ENCODE measurements around the gene PLEKHA1. TPM values are rescaled to one million over a fixed set of nuclear protein-coding genes. Genes with fewer than 3 reads are reported as not detected.

The PLEKHA1 gene
- total RNA-seq, 1 donor from 2014 or later = 28.7 TPM

DNA sequence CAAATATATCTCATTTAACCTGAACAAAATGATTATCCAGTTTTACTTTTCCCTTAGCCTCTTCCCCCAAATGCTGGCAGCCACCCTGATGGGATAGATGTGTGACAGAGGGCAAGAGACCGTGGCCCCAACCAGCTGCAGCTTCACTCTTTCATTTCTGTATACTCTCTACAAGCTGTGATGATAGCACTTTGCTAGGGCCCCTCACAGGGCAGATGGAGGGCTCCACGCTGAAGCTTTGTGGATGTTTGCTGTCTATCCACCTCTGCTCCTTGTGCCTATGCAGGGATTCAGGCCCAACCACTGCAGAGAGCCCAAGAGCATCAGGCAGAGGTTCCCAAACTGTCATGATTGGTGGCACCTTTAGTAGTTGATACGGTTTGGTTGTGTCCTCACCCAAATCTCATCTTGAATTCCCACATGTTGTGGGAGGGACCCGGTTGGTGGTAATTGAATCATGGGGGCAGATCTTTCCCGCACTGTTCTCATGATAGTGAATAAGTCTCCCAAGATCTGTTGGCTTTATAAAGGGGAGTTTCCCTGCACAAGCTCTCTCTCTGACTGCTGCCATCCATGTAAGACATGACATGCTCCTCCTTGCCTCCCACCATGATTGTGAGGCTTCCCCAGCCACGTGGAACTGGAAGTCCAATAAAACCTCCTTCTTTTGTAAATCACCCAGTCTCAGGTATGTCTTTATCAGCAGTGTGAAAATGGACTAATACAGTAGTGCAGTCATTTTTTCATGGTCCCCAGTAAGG lies 107.0 kb downstream of the PLEKHA1 start:
- H3K4me1 ChIP-seq = peaks cover 38% of the 10 kb centered on the region
- TF ChIP-seq POLR2AphosphoS5 (IDR thresholded peaks at IDR 0.05; ENCODE audit: insufficient read depth in 1 of 2, low read depth in 1 of 2) = no peak
- no peak for TF ChIP-seq POLR2A (IDR thresholded peaks at IDR 0.05)
- TF ChIP-seq, protein P1, sequence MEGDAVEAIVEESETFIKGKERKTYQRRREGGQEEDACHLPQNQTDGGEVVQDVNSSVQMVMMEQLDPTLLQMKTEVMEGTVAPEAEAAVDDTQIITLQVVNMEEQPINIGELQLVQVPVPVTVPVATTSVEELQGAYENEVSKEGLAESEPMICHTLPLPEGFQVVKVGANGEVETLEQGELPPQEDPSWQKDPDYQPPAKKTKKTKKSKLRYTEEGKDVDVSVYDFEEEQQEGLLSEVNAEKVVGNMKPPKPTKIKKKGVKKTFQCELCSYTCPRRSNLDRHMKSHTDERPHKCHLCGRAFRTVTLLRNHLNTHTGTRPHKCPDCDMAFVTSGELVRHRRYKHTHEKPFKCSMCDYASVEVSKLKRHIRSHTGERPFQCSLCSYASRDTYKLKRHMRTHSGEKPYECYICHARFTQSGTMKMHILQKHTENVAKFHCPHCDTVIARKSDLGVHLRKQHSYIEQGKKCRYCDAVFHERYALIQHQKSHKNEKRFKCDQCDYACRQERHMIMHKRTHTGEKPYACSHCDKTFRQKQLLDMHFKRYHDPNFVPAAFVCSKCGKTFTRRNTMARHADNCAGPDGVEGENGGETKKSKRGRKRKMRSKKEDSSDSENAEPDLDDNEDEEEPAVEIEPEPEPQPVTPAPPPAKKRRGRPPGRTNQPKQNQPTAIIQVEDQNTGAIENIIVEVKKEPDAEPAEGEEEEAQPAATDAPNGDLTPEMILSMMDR (IDR thresholded peaks at IDR 0.05) = no peak
- no peak for DNase-seq (ENCODE audit: extremely low spot score in 2 of 2)

More for the DNA sequence above, 107.0 kb downstream of the PLEKHA1 start:
- no peak overlapping the region for H3K4me3 ChIP-seq
- H3K27me3 ChIP-seq = no peaks in the 10 kb centered on the region
- intact Hi-C loops (cut with DNase I) = no loop called here
- H3K27ac ChIP-seq = no peak overlapping the region
- no peaks in the 10 kb centered on the region for H3K36me3 ChIP-seq
- H3K9me3 ChIP-seq = no peaks in the 10 kb centered on the region

Small RNA genes within 50 kb of the gene (microRNA-seq; reads per million reads assigned to microRNA genes)
- not detected for gene MIR3941 (ENCODE audit: borderline number of aligned reads, borderline replicate concordance)

Small RNA genes within 50 kb of the gene (small RNA-seq; reads per million reads assigned to genes)
- gene MIR3941 (not detected), gene RNU6-728P (not detected)

Other genes with a start within 250 kb of the PLEKHA1 start
- gene BTBD16, start 103.4 kb upstream of the PLEKHA1 start, total RNA-seq = not detected
- not detected for gene ARMS2, start 79.9 kb downstream of the PLEKHA1 start, total RNA-seq
- 116 TPM for gene HTRA1, start 86.8 kb downstream of the PLEKHA1 start, total RNA-seq
- not detected for gene DMBT1, start 186.0 kb downstream of the PLEKHA1 start, total RNA-seq